HG02970 (cell line): ENCODE measurements around the gene POLR1A.

Experiments
- ATAC-seq: cut with Tn5 transposase; IDR thresholded peaks from one replicate; pipeline ENCODE4 v1.9.1; 2021; ENCODE audit warnings: mild to moderate bottlenecking, moderate library complexity, moderate number of reproducible peaks; ENCODE audit not compliant: unreplicated experiment, low FRiP score

The POLR1A gene

DNA sequence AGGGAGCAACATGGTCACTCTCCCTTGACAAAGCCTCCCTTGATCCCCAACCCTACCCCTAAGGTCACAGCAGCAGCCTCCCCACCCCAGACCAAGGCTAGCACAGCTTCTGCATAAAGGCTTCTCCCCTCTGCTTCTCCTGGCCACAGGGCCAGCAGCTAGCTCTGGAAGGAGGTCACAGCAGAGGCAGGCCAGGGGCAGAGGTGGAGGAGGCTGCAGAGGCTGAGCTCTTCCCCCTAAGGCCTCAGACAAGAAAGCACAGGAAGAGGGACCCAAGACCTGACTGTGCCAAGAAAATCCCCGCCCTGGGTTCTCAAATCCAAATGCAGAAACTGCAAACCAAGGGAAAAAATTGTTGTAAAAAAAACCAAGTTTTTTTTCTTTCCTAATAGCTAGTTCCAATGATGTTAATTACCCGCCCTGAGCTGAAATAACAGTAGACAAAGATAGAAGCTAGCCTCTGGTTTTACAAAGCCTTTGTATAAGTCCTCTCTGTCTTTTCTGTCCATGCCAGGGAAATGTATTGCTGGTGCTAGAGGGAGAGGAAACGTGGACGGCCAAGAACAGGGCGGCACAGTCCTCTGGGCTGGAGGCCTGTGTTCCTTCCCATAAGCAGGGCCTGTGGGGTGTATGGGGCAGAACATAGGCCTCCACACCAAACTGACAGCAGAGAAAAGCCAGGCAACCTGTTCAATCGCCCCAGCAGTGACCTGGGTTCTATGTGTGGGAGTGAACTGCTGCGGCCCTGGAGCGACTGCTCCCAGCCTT is 79.5 kb downstream of the POLR1A start:
- ATAC-seq = no peak

DNA sequence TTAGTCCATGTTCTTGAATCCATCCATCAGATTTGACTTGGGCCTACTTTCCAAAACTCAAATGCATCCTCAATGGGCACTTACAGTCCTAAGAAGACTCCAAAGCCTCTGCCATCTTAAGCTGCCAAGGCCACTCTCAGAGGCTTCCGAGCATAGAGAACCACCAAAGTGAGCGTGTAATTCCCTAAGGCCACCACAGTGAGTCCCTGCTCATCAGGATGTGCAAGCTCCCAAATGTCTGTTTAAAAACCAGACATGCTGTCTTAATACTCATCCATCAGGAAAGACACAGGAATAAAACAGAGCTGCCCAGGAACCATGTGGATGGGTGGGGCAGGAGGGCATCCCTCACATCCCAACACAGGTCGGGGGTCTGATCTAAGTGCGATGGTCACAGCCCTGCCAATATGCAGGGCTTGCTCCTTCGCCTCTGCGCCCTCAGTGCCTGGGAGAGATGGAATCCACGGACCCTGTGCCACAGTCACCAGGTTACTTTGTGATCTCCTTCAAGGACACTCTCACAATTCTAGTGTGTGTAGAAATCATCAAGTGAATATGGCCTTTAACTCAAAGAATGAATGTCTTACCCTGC is 80.4 kb downstream of the POLR1A start:
- ATAC-seq = no peak

DNA sequence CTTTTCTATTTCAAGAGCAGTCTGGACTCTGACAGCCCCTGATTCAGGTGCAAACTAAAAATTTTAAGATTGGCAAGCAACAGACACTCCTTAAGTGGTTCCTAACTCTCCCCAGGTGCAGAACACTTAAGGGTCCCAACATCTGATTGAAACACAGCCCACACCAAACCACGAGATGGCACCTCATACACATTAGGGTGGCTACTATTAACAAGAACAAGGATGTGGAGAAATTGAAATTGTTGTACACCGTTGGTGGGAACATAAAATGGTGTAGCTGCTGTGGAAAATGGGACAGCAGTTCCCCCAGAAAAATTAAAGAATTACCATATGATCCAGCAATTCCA is 82.3 kb downstream of the POLR1A start:
- no peak for ATAC-seq

DNA sequence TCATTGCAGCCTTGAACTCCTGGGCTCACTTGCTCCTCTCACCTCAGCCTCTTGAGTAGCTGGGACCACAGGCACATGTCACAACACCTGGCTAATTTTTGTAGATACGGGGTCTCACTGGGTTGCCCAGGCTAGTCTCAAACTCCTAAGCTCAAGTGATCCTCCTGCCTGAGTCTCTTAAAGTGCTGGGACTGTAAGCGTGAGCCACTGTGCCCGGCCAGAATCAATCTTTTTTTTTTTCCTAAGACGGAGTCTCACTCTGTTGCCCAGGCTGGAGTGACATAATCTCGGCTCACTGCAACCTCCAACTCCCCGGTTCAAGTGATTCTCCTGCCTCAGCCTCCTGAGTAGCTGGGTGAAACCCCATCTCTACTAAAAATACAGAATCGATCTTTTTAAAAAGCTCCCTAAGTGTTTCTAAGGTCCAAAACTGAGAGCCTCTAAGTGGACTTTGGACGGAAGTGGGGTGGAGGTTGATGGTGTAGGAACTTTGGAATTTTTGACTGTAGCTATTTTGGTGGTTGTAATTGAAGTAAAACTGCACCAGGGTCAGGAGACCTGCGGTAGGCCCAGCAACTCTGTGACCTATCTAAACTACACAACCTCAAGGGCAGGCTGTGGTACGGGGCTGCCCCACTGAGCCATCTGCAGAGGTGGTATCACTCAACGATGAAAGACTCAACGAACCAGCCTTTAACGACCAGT is 82.9 kb downstream of the POLR1A start:
- ATAC-seq = no peak

DNA sequence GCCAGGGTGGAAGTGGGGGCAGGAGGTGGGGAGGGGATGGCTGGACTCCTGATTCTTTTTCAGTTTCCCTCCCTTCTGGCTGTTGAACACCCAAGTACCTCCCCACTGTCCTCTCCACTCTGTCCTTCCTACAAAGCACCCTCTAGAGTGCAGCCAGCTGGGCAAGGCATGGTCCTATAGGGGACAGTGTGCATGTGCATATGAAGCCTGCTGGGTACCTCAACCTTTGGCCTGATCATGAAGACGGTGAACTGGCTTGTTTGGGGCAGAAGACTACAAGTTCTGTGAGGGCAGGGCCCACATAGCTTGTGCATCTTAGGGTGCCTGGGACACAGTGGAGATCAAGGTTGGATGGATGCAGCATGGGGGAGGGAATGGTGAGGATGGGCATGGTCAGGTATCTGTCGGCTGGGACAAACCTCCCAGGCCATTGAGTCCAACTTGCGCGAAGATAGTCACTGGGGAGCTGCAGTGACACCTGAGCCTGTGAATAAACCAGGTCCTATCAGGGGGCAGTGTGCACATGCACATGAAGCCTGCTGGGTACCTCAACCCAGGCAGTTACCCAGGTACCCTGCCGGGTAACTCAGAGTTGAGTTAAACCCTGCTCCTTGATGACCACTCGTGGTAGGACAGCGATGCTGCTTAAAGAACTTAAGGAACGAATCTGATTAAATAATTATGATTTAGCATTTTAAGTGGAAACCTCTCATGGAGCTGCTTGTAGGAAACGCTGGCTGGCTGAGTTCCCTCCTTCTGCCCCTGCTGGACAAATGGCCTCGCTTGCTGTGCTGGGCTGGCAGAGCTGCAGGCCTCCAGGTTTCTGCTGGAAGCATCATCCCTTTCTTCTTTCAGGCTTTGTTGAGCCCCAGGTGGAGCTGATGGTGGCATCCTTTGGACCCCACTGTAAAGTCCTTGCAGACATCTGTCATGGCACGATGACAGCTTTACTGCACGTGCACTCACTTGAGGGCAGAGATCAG is 84.0 kb downstream of the POLR1A start:
- no peak for ATAC-seq

DNA sequence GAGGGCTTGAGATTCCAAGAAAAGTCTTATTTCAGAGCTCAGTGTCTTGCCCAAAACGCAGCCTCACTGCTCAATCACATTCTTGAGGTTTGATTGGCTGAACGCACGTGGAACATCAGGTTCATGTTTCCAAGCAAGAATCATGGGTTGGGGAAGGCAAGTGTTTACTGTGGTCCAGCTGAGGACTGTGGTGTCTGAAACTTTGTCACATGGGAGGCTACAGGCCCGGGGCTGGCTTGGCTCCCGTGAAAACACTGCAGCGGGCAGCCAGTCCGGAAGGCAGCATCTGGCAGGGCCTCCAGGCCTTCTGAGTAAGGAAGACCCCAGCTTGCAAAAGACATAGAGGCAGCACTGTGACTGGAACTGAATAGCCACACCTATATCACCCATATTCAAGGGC is 84.7 kb downstream of the POLR1A start:
- no peak for ATAC-seq

DNA sequence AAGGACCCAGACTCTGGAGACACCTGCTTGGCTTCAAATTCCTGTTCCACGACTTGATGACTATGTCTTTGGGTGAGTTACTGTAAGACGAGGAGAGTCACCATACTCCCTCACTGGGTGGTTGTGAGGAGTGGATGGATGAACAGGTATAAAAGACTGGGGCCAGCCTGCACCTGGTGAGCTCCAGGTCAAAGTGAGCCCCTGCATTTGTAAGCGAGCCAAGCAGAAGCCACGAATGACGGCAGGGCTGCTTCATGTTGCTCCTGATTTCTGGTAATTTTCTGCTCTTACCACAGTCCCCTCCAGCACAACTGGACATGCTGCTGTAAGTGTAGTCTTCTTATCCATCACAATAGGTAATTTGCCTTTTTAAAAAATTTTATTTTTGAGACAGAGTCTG is 86.6 kb downstream of the POLR1A start:
- no peak for ATAC-seq

DNA sequence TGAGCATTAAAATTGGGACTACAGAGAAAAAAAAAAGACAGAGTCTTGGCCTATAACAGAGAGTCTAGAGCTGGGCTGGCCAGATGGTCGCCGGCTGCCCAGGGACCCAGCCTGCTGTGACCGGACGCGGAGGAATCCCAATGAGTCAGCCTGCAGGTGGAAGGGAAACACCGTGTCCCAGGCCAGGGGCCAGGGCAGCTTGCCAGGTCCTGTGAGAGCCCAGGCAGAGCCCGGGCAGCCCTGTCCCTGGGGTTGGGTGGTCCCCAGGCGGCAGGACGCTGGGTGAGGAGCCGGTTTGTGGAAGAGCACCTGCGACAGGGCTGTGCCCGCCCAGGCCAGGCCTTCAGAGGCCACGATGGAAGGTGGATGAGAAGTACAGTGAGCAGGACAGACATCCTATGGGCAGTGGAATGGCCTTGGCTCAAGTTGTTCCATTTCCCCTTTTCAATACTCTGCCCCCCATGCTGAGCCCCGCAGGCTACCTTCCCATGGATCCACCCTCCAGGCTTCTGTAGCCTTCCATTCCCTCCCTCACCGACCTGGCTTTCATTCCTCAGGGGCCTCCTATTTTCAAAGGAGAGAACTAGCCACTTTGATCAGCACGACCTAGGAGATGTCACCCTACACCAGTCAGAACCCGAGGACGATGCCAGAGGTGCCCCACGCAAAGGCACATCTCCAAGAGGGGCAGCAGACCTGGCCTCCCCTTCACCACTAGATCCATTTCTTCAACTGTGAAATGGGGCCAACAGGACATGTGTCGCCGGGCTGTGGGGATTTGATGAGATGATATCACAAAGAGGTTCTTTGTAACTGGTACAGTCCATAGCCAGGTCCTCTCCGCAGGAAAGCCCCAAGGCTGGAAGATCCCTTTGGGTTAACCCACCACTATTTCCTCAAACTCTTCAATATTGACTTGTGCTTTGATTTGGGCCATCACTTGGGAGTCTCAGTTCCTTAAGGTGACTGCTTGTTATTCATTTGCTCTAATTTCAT is 87.5 kb downstream of the POLR1A start:
- ATAC-seq = no peak

DNA sequence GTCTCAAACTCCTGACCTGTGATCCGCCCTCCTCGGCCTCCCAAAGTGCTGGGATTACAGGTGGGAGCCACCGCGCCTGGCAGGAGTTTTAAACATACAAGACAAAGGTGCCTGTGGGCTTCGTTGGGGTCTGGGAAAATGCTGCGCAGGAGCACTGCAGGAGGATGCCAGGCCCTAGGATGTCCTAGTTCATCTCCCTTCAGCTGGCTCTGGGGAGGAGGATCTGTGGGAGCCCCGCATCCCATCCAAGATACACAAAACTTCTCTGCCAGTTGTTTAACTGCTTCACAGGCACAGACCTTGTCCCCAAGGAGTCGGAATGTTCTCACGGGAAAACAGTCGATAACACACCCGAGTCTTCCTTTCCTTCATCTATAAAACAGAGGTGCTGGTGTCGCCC is 89.1 kb downstream of the POLR1A start:
- ATAC-seq = no peak

DNA sequence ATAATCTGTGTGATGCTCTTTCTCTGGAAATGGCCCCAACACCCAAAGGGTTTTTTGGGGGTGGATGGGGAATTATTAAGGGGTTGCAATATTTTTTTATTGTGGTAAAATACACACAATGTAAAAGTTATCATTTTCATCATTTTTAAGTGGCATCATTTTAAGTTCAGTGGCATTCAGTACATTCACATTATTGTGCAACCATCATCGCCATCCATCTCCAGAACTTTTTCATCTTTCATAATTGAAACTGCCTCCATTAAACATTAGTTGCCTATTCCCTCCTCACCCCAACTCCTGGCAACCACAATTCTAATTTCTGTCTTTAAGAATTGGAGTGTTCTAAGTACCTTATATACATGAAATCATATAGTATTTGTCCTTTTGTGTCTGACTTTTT is 90.0 kb downstream of the POLR1A start:
- no peak for ATAC-seq

DNA sequence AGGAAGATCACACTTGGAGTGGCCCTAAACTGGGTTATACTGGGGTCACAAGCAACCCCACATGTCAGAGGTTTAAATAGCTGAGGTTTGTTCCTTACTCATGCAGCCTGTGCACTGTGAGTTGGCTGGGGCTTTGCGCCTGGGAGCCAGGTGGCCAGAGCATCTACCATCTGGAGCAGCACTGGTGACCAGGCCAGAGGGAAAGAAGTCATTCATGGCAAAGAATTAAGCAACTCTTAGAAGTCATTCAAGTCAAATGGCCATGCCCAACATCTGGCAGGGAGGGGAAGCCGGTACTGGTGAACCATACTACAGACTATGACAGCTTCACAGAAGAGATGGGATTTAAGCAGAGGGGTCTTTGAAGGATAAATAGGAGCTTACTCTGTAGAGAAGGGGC is 90.7 kb downstream of the POLR1A start:
- no peak for ATAC-seq

DNA sequence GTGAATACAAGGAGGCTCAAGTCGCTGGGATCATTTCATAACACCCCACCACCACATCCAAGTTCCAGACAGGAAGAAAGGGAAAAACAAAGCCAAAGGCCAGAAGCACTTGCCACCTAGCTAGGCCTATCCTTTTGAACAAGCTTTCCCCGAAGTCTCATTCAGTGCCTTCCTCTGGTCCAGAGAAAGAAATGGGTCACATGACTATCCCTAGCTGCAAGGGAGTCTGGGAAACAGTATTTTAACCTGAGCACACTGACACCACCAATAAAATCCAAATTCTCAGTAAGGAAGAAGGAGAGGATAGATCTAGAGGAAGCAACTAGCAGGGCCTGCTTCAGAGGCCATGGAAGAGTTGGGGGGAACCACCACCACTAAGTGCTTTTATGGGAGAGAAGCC is 91.2 kb downstream of the POLR1A start:
- ATAC-seq = no peak

DNA sequence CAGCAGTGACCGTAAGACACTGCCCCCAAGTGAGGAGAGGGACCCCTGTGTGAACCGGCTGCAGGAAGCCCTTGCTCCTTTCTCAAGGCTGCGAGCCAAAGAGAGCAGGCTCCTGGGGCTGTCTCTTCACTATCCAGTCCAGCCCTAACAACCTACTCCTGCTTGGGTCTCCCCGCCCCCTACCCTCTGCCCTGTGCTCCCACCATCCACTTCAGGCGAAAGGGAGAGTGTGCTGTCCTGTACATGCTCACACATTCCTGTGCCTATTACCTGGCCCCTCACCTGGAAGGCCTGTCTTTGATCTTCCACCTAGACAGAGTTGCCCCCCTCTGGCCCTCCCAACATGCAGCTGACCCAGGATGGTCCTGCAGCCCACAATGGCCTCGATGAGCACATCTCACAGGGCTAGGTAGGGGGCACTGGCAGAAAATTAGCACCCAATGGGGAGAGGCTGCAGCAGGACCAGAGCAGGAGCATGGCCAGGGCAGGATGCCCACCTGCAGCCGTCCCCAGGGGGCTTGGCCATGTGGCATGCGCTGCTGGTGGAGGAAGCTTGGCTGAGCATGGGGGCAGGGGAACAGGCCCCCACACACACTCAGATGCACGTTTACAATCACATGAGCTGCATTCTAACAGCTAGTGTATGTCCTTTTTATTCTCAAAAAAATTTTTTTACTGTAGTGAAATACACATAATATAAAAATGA is 93.5 kb downstream of the POLR1A start:
- no peak for ATAC-seq

DNA sequence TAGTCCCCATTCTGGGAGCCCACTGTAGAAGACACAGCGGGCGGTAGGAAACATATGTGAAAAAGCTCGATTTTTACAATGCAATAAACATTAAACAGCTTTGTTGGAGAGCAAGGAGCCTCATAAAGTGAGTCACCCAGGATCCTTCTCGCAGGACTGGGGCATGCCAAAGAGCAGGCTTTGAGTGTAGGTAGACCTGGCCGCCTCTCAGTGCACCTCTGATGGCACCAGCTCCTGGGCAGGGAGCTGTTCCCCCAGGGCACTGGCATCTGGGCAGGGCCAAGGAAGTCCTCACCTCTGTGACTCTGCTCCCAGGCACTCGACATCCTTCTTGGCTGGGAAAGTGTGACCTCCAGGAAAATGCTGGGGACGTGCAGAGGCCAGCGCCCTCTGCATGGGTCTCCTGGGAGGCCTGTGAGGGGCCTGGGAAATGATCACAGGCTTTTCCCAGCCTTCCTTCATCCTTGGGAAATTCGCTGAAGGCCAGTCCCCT is 94.2 kb downstream of the POLR1A start:
- no peak for ATAC-seq

DNA sequence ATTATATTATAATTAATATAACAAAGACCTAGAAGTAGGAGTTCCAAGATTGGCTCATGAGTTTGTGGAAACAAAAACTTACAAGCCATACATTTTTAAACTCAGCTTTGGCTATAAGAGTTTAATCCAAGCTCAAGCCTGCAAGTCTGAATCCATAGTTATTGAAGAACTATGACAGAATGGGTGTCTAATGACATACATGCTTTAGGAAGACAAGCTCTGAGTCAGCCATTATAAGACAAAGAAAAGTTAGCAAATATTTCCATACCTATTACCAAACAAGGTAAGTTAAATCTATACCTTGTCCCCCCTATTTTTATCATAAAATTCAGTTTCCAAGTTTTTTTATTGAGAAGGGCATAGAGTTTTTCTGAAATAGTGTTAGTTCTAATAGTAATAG is 95.6 kb downstream of the POLR1A start:
- no peak for ATAC-seq

DNA sequence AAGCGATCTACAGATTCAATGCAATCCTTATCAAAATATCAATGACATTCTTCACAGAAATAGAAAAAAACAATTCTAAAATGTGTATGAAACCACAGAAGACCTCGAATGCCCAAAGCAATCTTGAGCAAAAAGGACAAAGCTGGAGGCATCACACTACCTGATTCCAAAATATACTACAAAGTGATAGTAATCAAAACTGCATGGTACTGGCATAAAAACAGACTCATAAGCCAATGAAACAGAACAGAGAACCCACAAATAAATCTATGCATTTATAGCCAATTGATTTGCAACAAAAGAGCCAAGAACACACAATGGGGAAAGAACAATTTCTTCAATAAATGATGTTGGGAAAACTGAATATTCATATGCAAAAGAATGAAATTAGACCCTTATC is 99.2 kb downstream of the POLR1A start:
- no peak for ATAC-seq

DNA sequence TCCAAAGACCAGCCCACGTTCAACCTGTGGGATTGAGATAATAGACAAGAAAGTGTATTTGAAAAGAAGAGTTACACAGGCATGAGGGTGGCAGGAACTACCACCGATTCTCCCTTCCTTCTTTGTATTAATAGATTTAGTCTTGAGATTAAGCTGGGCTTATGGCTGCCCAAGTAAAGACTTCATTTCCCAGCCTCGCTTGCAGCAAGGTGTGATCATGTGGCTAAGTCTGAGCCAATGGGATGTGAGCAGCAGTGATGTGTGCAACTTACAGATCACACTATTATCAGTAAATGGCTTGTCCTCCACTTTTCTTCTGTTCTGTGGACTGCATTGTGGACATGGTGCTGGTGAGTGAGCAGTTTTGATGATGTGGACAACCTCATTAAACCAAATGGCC is 101.7 kb downstream of the POLR1A start:
- no peak for ATAC-seq

DNA sequence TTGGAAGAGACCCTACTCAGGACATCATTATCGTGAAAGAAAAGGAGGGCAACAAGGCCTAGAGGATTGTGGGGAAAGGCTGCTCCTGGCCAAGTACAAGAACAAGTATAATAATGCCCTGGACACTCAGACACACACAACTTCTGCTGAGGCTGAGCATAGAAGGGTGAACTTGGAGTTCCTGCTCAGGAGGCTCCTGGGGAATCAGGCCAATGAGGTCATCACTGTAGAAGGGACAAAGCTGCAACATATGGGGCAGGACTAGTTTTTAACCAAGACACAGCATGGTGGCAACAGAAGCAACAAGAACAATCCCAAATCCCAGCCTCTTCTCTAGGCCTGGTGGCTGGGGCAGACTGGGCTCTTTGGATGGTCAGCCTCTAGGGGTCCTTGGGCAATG is 102.6 kb downstream of the POLR1A start:
- no peak for ATAC-seq

DNA sequence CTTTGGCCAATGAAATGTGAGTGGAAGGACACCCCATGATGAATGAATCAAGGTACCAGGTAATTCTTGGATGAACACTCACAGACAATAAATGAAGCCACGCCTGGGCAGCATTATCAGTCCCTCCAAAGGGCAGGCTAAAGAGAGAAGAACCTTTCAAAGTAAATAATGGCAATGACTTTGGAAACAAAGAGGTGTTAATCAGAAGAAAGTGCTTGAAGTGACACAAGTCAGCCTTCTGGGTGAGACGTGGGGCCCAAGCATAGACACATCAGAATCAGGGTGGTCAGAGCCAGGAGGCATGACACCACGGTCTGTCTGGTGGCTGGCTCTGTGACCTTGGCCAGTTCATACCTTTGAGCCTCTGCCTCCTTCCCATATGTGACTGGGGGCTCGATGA is 103.3 kb downstream of the POLR1A start:
- no peak for ATAC-seq
